ENCODE measurements around the gene TBC1D22A.
"Not testable (repeated sequence)": the region's sequence is repeated elsewhere in the genome, so short reads cannot be mapped to it uniquely, and the experiment has no call there.

TBC1D22A gene

GRCh38 chr22:47139013-47139789, 376.8 kb downstream of the TBC1D22A start:
- no peak for DNase-seq (ENCODE audit: low read depth, low spot score)

GRCh38 chr22:47139790-47140119, 377.3 kb downstream of the TBC1D22A start:
- no peak for DNase-seq (ENCODE audit: low read depth, low spot score)

- DNase-seq (ENCODE audit: low read depth, low spot score), result not testable (repeated sequence)
Measured at GRCh38 chr22:47140975-47141374, 378.5 kb downstream of the TBC1D22A start.

GRCh38 chr22:47142427-47143046, 380.1 kb downstream of the TBC1D22A start:
- no peak for DNase-seq (ENCODE audit: low read depth, low spot score)

GRCh38 chr22:47143249-47143938, 380.9 kb downstream of the TBC1D22A start:
- DNase-seq (ENCODE audit: low read depth, low spot score), result no peak

GRCh38 chr22:47144076-47144765, 381.8 kb downstream of the TBC1D22A start:
- DNase-seq (ENCODE audit: low read depth, low spot score), result no peak

GRCh38 chr22:47144791-47145425, 382.5 kb downstream of the TBC1D22A start:
- DNase-seq (ENCODE audit: low read depth, low spot score), result no peak

- DNase-seq (ENCODE audit: low read depth, low spot score), result no peak
Measured at GRCh38 chr22:47145883-47146282, 383.4 kb downstream of the TBC1D22A start.

GRCh38 chr22:47146391-47146790, 383.9 kb downstream of the TBC1D22A start:
- DNase-seq (ENCODE audit: low read depth, low spot score), result no peak

- no peak for DNase-seq (ENCODE audit: low read depth, low spot score)
Measured at GRCh38 chr22:47146941-47147340, 384.5 kb downstream of the TBC1D22A start.

- DNase-seq (ENCODE audit: low read depth, low spot score), result no peak
Measured at GRCh38 chr22:47147572-47147971, 385.1 kb downstream of the TBC1D22A start.

GRCh38 chr22:47148510-47148909, 386.1 kb downstream of the TBC1D22A start:
- no peak for DNase-seq (ENCODE audit: low read depth, low spot score)

GRCh38 chr22:47148956-47149728, 386.7 kb downstream of the TBC1D22A start:
- DNase-seq (ENCODE audit: low read depth, low spot score), result no peak

GRCh38 chr22:47149976-47150375, 387.5 kb downstream of the TBC1D22A start:
- DNase-seq (ENCODE audit: low read depth, low spot score), result no peak

GRCh38 chr22:47150426-47150825, 388.0 kb downstream of the TBC1D22A start:
- no peak for DNase-seq (ENCODE audit: low read depth, low spot score)

GRCh38 chr22:47151064-47151463, 388.6 kb downstream of the TBC1D22A start:
- DNase-seq (ENCODE audit: low read depth, low spot score), result no peak

GRCh38 chr22:47151490-47151889, 389.0 kb downstream of the TBC1D22A start:
- no peak for DNase-seq (ENCODE audit: low read depth, low spot score)

- DNase-seq (ENCODE audit: low read depth, low spot score), result no peak
Measured at GRCh38 chr22:47152236-47152635, 389.8 kb downstream of the TBC1D22A start.

GRCh38 chr22:47152938-47153337, 390.5 kb downstream of the TBC1D22A start:
- no peak for DNase-seq (ENCODE audit: low read depth, low spot score)

GRCh38 chr22:47153854-47154525, 391.5 kb downstream of the TBC1D22A start:
- no peak for DNase-seq (ENCODE audit: low read depth, low spot score)
